Measurements from ENCODE around the gene C2CD3. TPM values are rescaled to one million over a fixed set of nuclear protein-coding genes. Genes with fewer than 3 reads are reported as not detected.

Gene C2CD3
- total and polyA plus RNA-seq, 9 of the 15 experiments (the other 6 are each of a cell fraction or from before 2014, with no cell fraction given), result 4.4 to 20.2 (median 15.4) TPM

GRCh38 chr11:74010306-74011300, 160.2 kb downstream of the C2CD3 start (continued):
- TF ChIP-seq, protein P1, sequence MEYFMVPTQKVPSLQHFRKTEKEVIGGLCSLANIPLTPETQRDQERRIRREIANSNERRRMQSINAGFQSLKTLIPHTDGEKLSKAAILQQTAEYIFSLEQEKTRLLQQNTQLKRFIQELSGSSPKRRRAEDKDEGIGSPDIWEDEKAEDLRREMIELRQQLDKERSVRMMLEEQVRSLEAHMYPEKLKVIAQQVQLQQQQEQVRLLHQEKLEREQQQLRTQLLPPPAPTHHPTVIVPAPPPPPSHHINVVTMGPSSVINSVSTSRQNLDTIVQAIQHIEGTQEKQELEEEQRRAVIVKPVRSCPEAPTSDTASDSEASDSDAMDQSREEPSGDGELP (CRISPR knock-in tag; IDR thresholded peaks at IDR 0.05; ENCODE audit: borderline replicate concordance), result 0 out of 2 replicates have a peak, but pooled peaks have one; percentile 7
- TF ChIP-seq MXD1 (CRISPR knock-in tag; IDR thresholded peaks at IDR 0.05; ENCODE audit: borderline replicate concordance, poor library complexity, severe bottlenecking) (no peak), KDM1A (IDR thresholded peaks at IDR 0.05) (peak in 1 of 2 experiments; percentile 52; a peak in 1 of 4 replicates), SRF (CRISPR knock-in tag; IDR thresholded peaks at IDR 0.05) (no peak), CBFA2T2 (conservative IDR thresholded peaks at IDR 0.05) (peak; percentile 67), HDAC8 (tag; IDR thresholded peaks at IDR 0.05) (no peak), SMC3 (conservative IDR thresholded peaks at IDR 0.05; ENCODE audit: insufficient read depth, low read depth, low read length) (0 out of 2 replicates have a peak, but pooled peaks have one; percentile 6), TCF3 (CRISPR knock-in tag; IDR thresholded peaks at IDR 0.05) (peak; percentile 70), JUND (IDR thresholded peaks at IDR 0.05; ENCODE audit: borderline replicate concordance, low read depth, low read length) (peak; percentile 25; the same call in 1 of the 2 replicates), JUND (tag; IDR thresholded peaks at IDR 0.05; ENCODE audit: borderline replicate concordance, low read depth, low read length) (no peak), ZNF740 (CRISPR knock-in tag; IDR thresholded peaks at IDR 0.05) (no peak), ZNF740 (tag; IDR thresholded peaks at IDR 0.05) (no peak), TAL1 (IDR thresholded peaks at IDR 0.05) (peak; percentile 52; the same call in 1 of the 2 replicates), CTBP1 (IDR thresholded peaks at IDR 0.05; ENCODE audit: borderline replicate concordance) (peak; percentile 74), CBFA2T3 (IDR thresholded peaks at IDR 0.05) (peak; percentile 83), GTF3C2 (IDR thresholded peaks at IDR 0.05; ENCODE audit: borderline replicate concordance, extremely low read depth, insufficient read length) (no peak), MEIS2 (IDR thresholded peaks at IDR 0.05; ENCODE audit: partially characterized antibody) (peak; percentile 32)
- TF ChIP-seq, protein P2, sequence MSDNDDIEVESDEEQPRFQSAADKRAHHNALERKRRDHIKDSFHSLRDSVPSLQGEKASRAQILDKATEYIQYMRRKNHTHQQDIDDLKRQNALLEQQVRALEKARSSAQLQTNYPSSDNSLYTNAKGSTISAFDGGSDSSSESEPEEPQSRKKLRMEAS (CRISPR knock-in tag; IDR thresholded peaks at IDR 0.05), result peak; percentile 26; the same call in 1 of the 2 replicates
- TF ChIP-seq, protein P3, sequence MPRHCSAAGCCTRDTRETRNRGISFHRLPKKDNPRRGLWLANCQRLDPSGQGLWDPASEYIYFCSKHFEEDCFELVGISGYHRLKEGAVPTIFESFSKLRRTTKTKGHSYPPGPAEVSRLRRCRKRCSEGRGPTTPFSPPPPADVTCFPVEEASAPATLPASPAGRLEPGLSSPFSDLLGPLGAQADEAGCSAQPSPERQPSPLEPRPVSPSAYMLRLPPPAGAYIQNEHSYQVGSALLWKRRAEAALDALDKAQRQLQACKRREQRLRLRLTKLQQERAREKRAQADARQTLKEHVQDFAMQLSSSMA (CRISPR knock-in tag; IDR thresholded peaks at IDR 0.05), result no peak
